PC-9 (cell line): ENCODE data around the gene C10orf71.

ENCODE experiments used
- CTCF ChIP-seq: fragments of 200-600 bp; sonication (generic); conservative IDR thresholded peaks from 2 replicates; pipeline ENCODE4 v1.6.1; 2017; ENCODE audit warnings: mixed run types, antibody characterized with exemption, mild to moderate bottlenecking, moderate library complexity
- EZH2 ChIP-seq: fragments of 200-600 bp; sonication (generic); IDR thresholded peaks from 2 replicates; pipeline ENCODE4 v1.8.0; 2017; ENCODE audit warnings: antibody characterized with exemption, low read depth

GRCh38 chr10:49314806-49315205, 15.8 kb downstream of the C10orf71 start:
- TF ChIP-seq CTCF (no peak), EZH2 (no peak)
